A549 (cell line): Measurements from ENCODE around the gene SRRD.

Experiments used
- BHLHE40 ChIP-seq: IDR thresholded peaks from 2 replicates; pipeline ENCODE4 v1.6.1; 2012; ENCODE audit warnings: low read depth, low read length, inconsistent platforms
- FOSL2 ChIP-seq, 2 experiments: fragments of 450-650 bp in 1 of 2; fragments of >200 bp in 1 of 2; sonication (Bioruptor Twin) in 1 of 2; formaldehyde crosslinking; IDR thresholded peaks; 2 replicates each; pipeline versions ENCODE4 v1.5.0 to v1.6.1; 2016 to 2020; ENCODE audit warnings: mild to moderate bottlenecking in 1 of 2, moderate library complexity in 1 of 2
- GATA3 ChIP-seq: IDR thresholded peaks from 2 replicates; pipeline ENCODE4 v1.6.1; 2012; ENCODE audit warnings: borderline replicate concordance
- JUNB ChIP-seq: fragments of >200 bp; sonication (Bioruptor Twin); formaldehyde crosslinking; IDR thresholded peaks from 2 replicates; pipeline ENCODE4 v1.6.1; 2016
- POLR2A ChIP-seq: IDR thresholded peaks from 2 replicates; pipeline ENCODE4 v1.6.1; 2012; ENCODE audit warnings: mild to moderate bottlenecking, low read length
- RAD21 ChIP-seq, 2 experiments: fragments of >200 bp in 1 of 2; sonication (Bioruptor Twin) in 1 of 2; formaldehyde crosslinking in 1 of 2; IDR thresholded peaks in 1 of 2; conservative IDR thresholded peaks in 1 of 2; 2 replicates in 1 of 2; 3 replicates in 1 of 2; pipeline ENCODE4 v1.6.1; 2012 to 2018; ENCODE audit warnings: inconsistent platforms in 1 of 2
- RCOR1 ChIP-seq: fragments of 150-350 bp; IDR thresholded peaks from 2 replicates; pipeline ENCODE4 v1.6.1; 2014; ENCODE audit warnings: antibody characterized with exemption, low read length, low read depth
- TF ChIP-seq, protein P1 (sequence below): fragments of >200 bp; sonication (Bioruptor Twin); formaldehyde crosslinking; IDR thresholded peaks from 3 replicates; pipeline ENCODE4 v1.5.1; 2016

DNA sequence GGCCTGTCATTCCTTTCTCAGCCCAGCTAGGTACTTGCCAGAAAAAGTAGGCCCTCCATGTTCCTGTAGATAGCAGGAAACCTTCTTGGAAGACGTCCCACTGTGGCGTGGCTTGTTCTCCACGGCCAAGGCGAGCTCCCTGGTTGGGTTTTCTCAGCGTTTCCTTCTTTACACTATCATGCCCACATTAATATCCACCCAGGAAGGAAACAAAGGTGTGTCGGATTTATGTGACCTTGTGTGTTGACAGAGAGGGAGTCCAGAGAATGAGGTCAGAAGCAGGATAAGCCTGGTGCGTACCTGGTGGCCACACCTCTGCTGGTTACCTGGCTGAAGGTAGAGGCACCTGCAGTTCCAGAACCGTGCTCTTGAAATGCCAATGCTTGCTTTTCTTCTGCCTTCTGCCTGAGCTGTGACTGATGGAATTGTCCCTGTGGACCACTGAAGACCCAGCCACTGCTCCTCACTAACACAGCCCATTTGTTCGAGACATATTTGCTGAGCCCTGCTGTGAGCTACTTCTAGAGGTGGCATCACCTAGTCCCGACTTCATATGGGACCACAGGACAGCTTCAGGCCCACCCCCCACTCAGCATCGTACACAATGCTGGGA lies 46.7 kb upstream of the SRRD start:
- TF ChIP-seq, protein P1, sequence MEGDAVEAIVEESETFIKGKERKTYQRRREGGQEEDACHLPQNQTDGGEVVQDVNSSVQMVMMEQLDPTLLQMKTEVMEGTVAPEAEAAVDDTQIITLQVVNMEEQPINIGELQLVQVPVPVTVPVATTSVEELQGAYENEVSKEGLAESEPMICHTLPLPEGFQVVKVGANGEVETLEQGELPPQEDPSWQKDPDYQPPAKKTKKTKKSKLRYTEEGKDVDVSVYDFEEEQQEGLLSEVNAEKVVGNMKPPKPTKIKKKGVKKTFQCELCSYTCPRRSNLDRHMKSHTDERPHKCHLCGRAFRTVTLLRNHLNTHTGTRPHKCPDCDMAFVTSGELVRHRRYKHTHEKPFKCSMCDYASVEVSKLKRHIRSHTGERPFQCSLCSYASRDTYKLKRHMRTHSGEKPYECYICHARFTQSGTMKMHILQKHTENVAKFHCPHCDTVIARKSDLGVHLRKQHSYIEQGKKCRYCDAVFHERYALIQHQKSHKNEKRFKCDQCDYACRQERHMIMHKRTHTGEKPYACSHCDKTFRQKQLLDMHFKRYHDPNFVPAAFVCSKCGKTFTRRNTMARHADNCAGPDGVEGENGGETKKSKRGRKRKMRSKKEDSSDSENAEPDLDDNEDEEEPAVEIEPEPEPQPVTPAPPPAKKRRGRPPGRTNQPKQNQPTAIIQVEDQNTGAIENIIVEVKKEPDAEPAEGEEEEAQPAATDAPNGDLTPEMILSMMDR = no peak
- TF ChIP-seq JUNB = no peak
- TF ChIP-seq GATA3 = no peak
- TF ChIP-seq POLR2A = no peak
- no peak for TF ChIP-seq RAD21 (conservative IDR thresholded peaks at IDR 0.05 in 1 of 2, IDR thresholded peaks at IDR 0.05 in 1 of 2)
- TF ChIP-seq RCOR1 = no peak
- no peak for TF ChIP-seq FOSL2 (IDR thresholded peaks at IDR 0.05)
- TF ChIP-seq FOSL2 (CRISPR knock-in tag; IDR thresholded peaks at IDR 0.05) = no peak
- TF ChIP-seq BHLHE40 = no peak
